Caco-2 (cell line): ENCODE results near the gene CREBBP. TPM values are rescaled to one million over a fixed set of nuclear protein-coding genes. Genes with fewer than 3 reads are reported as not detected.

Experiments used
- BruUV-seq: library from RNA; stranded (reverse); fragments of 400-500 nt; replicated peaks from 2 replicates; lab custom pipeline; 2021; lab: Mats Ljungman, UMichigan
- CTCF ChIA-PET: fragments of 300-600 bp; sonication (Branson Sonifier 250); formaldehyde crosslinking; loops from one replicate; lab custom pipeline; 2022; ENCODE audit warnings: antibody characterized with exemption; lab: Charles Lee
- POLR2A ChIA-PET: fragments of 300-600 bp; sonication (Branson Sonifier 250); formaldehyde crosslinking; loops from one replicate; lab custom pipeline; 2022; ENCODE audit warnings: antibody characterized with exemption; lab: Charles Lee
- DNase-seq, 2 experiments: peaks; one replicate each; pipeline versions ENCODE4 v3.0.0 to v3.0.0-alpha.2; 2020 to 2022
- H3K27me3 ChIP-seq: replicated peaks from 2 replicates; pipeline ENCODE4 v1.6.0; 2011; ENCODE audit warnings: low read length; ENCODE audit not compliant: control insufficient read depth, insufficient read depth
- H3K36me3 ChIP-seq: 2 replicates; pipeline ENCODE4 v1.5.1; 2011; ENCODE audit warnings: low read length; ENCODE audit not compliant: control insufficient read depth, insufficient read depth
- H3K4me1 ChIP-seq: fragments of 250-450 bp; sonication (Bioruptor Pico); 2 replicates; pipeline ENCODE4 v1.5.1; 2020; ENCODE audit warnings: mild to moderate bottlenecking
- H3K4me3 ChIP-seq: 2 replicates; pipeline ENCODE4 v1.5.1; 2011; ENCODE audit warnings: low read depth, mild to moderate bottlenecking, control low read depth, low read length
- H3K9me3 ChIP-seq: fragments of 250-450 bp; sonication (Bioruptor Pico); 2 replicates; pipeline ENCODE4 v1.5.1; 2020; ENCODE audit warnings: mild to moderate bottlenecking, moderate library complexity
- H3K27ac Mint-ChIP-seq: one replicate; pipeline ENCODE4 v1.8.0; 2022; ENCODE audit warnings: mixed read lengths; ENCODE audit not compliant: unreplicated experiment
- H3K27me3 Mint-ChIP-seq: one replicate; pipeline ENCODE4 v1.8.0; 2022; ENCODE audit warnings: mixed read lengths; ENCODE audit not compliant: insufficient read depth, unreplicated experiment
- H3K36me3 Mint-ChIP-seq: one replicate; pipeline ENCODE4 v1.8.0; 2022; ENCODE audit warnings: mild to moderate bottlenecking, mixed read lengths; ENCODE audit not compliant: insufficient read depth, unreplicated experiment
- H3K4me1 Mint-ChIP-seq: one replicate; pipeline ENCODE4 v1.8.0; 2022; ENCODE audit warnings: low read depth, mixed read lengths; ENCODE audit not compliant: unreplicated experiment
- H3K4me3 Mint-ChIP-seq: one replicate; pipeline ENCODE4 v1.8.0; 2022; ENCODE audit warnings: mild to moderate bottlenecking, moderate library complexity, mixed read lengths; ENCODE audit not compliant: unreplicated experiment
- H3K9me3 Mint-ChIP-seq: one replicate; pipeline ENCODE4 v1.8.0; 2022; ENCODE audit warnings: mixed read lengths; ENCODE audit not compliant: unreplicated experiment
- intact Hi-C: fragments of 100-400 bp; cut with micrococcal nuclease; formaldehyde crosslinking; loops from one replicate; pipeline ENCODE4 v1.10.0; 2022; ENCODE audit not compliant: unreplicated experiment
- total RNA-seq: library from RNA; stranded (reverse); gene quantifications from 2 replicates; pipeline ENCODE4 v1.2.3, GENCODE V29; 2022
- TF ChIP-seq, protein P1 (sequence below), 2 experiments: fragments of 200-600 bp in 1 of 2; IDR thresholded peaks; 1 replicate in 1 of 2; 2 replicates in 1 of 2; pipeline versions ENCODE4 v1.5.1 to v1.8.0; 2011 to 2022; ENCODE audit warnings: antibody characterized with exemption in 1 of 2, control low read depth in 1 of 2, inconsistent platforms in 1 of 2, low read depth in 1 of 2, low read length in 1 of 2, mild to moderate bottlenecking in 1 of 2, moderate library complexity in 1 of 2; ENCODE audit not compliant: insufficient read depth in 1 of 2, severe bottlenecking in 1 of 2, unreplicated experiment in 1 of 2

CREBBP gene
- total RNA-seq, 1 experiment from 2014 or later, result 65.3 TPM

DNA sequence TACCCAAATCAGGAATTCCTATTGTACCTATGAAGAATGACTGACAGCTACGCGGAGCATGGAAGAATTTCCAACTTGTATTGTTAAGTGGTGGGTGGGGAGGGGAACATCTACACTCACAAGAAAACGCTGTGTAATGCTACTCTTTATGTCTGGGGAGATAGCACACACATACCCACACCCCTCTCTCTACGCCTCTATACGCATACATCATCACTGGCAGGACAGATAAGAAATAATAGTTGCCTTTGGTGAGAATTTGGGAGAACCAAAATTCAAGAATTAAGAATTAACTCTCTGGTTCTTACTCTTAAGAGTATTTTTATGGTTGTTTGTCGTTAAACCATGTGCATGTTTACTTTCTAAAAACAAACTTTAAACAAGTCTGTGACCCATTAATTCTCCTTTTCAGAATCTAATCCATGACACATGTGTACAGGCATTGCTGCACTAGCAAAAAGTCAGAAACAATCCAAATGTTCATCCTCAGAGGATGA, 33.9 kb downstream of the CREBBP start:
- Mint-ChIP-seq H3K4me3 (no peak overlapping the region), H3K27me3 (no peaks in the 10 kb centered on the region), H3K4me1 (no peaks in the 10 kb centered on the region), H3K9me3 (no peaks in the 10 kb centered on the region), H3K27ac (no peak overlapping the region), H3K36me3 (peaks cover 25% of the 10 kb centered on the region)
- no peak for DNase-seq
- H3K36me3 ChIP-seq, result peaks cover 2% of the 10 kb centered on the region; the same call in 1 of the 2 replicates
- no TSS peak for BruUV-seq
- H3K27me3 ChIP-seq, result no peaks in the 10 kb centered on the region
- H3K9me3 ChIP-seq, result no peaks in the 10 kb centered on the region
- H3K4me3 ChIP-seq, result no peak overlapping the region
- TF ChIP-seq, protein P1, sequence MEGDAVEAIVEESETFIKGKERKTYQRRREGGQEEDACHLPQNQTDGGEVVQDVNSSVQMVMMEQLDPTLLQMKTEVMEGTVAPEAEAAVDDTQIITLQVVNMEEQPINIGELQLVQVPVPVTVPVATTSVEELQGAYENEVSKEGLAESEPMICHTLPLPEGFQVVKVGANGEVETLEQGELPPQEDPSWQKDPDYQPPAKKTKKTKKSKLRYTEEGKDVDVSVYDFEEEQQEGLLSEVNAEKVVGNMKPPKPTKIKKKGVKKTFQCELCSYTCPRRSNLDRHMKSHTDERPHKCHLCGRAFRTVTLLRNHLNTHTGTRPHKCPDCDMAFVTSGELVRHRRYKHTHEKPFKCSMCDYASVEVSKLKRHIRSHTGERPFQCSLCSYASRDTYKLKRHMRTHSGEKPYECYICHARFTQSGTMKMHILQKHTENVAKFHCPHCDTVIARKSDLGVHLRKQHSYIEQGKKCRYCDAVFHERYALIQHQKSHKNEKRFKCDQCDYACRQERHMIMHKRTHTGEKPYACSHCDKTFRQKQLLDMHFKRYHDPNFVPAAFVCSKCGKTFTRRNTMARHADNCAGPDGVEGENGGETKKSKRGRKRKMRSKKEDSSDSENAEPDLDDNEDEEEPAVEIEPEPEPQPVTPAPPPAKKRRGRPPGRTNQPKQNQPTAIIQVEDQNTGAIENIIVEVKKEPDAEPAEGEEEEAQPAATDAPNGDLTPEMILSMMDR (IDR thresholded peaks at IDR 0.05; ENCODE audit: insufficient read depth in 1 of 2, low read depth in 1 of 2, low read length in 1 of 2, severe bottlenecking in 1 of 2, unreplicated experiment in 1 of 2), result no peak
- no peaks in the 10 kb centered on the region for H3K4me1 ChIP-seq
- intact Hi-C loops, result no loop called here
- ChIA-PET CTCF (no interaction called here), POLR2A (no interaction called here)

DNA sequence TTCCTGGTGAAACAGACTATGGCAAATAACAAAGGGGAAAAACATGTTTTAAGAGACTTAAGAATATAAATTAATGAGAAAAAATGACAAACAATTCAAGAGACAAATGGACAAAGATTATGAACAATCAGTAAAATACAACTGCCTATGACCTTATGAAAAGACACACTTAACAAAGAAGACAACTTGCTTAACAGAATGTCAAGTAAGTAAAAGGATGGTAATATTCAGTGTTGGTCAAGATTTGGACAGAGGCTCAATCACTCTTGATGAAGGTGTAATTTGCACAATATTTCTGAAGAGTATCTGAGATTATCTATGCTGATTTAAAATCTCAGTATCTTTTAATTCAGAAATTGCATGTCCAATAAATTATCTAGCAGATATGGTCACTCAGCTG, 34.4 kb downstream of the CREBBP start:
- intact Hi-C loops, result no loop called here
- no TSS peak for BruUV-seq
- Mint-ChIP-seq H3K4me3 (no peak overlapping the region), H3K9me3 (no peaks in the 10 kb centered on the region), H3K27ac (no peak overlapping the region), H3K36me3 (peaks cover 25% of the 10 kb centered on the region), H3K27me3 (no peaks in the 10 kb centered on the region), H3K4me1 (no peaks in the 10 kb centered on the region)
- DNase-seq, result no peak
- H3K36me3 ChIP-seq, result peaks cover 2% of the 10 kb centered on the region; the same call in 1 of the 2 replicates
- no peaks in the 10 kb centered on the region for H3K4me1 ChIP-seq
- H3K27me3 ChIP-seq, result no peaks in the 10 kb centered on the region
- ChIA-PET POLR2A (no interaction called here), CTCF (no interaction called here)
- H3K4me3 ChIP-seq, result no peak overlapping the region
- H3K9me3 ChIP-seq, result no peaks in the 10 kb centered on the region
- TF ChIP-seq, protein P1 (IDR thresholded peaks at IDR 0.05; ENCODE audit: insufficient read depth in 1 of 2, low read depth in 1 of 2, low read length in 1 of 2, severe bottlenecking in 1 of 2, unreplicated experiment in 1 of 2), result no peak

DNA sequence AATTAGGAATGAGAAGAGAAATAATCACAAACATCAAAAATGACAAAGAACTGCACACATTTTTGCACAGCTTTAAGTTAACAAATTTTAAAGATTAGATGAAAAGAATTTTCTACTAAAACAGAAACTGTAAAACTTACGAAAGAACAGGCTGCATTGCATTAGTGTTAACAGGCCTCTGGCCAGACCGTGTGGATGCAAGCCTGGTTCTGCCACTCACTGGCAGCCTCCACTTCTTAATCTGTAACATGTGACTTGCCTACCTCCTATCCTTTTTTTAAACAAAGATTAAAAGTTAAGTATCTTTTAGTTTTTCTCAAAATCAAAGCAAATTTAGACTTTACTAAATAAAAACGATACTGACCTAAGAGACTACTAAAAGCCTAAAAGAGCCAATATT, 37.5 kb downstream of the CREBBP start:
- no peak overlapping the region for H3K27ac Mint-ChIP-seq
- intact Hi-C loops, result no loop called here
- DNase-seq, result no peak
- ChIA-PET POLR2A (no interaction called here), CTCF (no interaction called here)
- no peak overlapping the region for H3K4me3 Mint-ChIP-seq
- Histone ChIP-seq H3K9me3 (no peaks in the 10 kb centered on the region), H3K36me3 (peaks cover 2% of the 10 kb centered on the region; the same call in 1 of the 2 replicates), H3K4me1 (no peaks in the 10 kb centered on the region), H3K27me3 (no peaks in the 10 kb centered on the region), H3K4me3 (no peak overlapping the region)
- TF ChIP-seq, protein P1 (IDR thresholded peaks at IDR 0.05; ENCODE audit: insufficient read depth in 1 of 2, low read depth in 1 of 2, low read length in 1 of 2, severe bottlenecking in 1 of 2, unreplicated experiment in 1 of 2), result no peak
- H3K27me3 Mint-ChIP-seq, result no peaks in the 10 kb centered on the region
- H3K36me3 Mint-ChIP-seq, result peaks cover 13% of the 10 kb centered on the region
- no TSS peak for BruUV-seq
- H3K9me3 Mint-ChIP-seq, result no peaks in the 10 kb centered on the region
- no peaks in the 10 kb centered on the region for H3K4me1 Mint-ChIP-seq
